Lower lobe of right lung (tissue), 2 donors: ENCODE measurements around the gene PEF1. TPM values are rescaled to one million over a fixed set of nuclear protein-coding genes. Genes with fewer than 3 reads are reported as not detected.

ENCODE experiments used
- ATAC-seq, 2 donors: fragments of 200-7000 bp; cut with Tn5 transposase; one replicate each; pipeline ENCODE4 v1.9.1; 2020 to 2022; ENCODE audit warnings: mild to moderate bottlenecking in 2 of 2, moderate library complexity in 2 of 2
- DNase-seq: peaks from one replicate; pipeline ENCODE4 v3.0.0-alpha.2; 2020
- H3K27ac ChIP-seq: fragments of 200-600 bp; one replicate; pipeline ENCODE4 v1.8.0; 2022
- H3K27me3 ChIP-seq: fragments of 200-600 bp; one replicate; pipeline ENCODE4 v1.8.0; 2022; ENCODE audit warnings: low read depth
- H3K36me3 ChIP-seq: fragments of 200-600 bp; one replicate; pipeline ENCODE4 v1.8.0; 2022; ENCODE audit warnings: mild to moderate bottlenecking
- H3K4me1 ChIP-seq: fragments of 200-600 bp; one replicate; pipeline ENCODE4 v1.8.0; 2022
- H3K4me3 ChIP-seq: fragments of 200-600 bp; one replicate; pipeline ENCODE4 v1.8.0; 2022; ENCODE audit warnings: mild to moderate bottlenecking
- H3K9me3 ChIP-seq: fragments of 200-600 bp; one replicate; pipeline ENCODE4 v1.8.0; 2022
- intact Hi-C: fragments of 100-400 bp; cut with DNase I; formaldehyde crosslinking; loops from one replicate; pipeline ENCODE4 v1.11.0; 2022
- total RNA-seq: library from RNA; stranded (reverse); fragmentation: NEBNext Ultra II Directional; extraction: Animal tissue kit (Norgen Biotek cat#: 25700); gene quantifications from one replicate; pipeline ENCODE4 v1.2.1, GENCODE V29; 2021
- TF ChIP-seq, protein P1 (sequence below): fragments of 200-600 bp; IDR thresholded peaks from one replicate; pipeline ENCODE4 v1.8.0; 2022; ENCODE audit warnings: antibody characterized with exemption, mild to moderate bottlenecking
- donor health status: DM: no; HTN: yes; CAD: no; lungs with severe emphysema.

The PEF1 gene
- total RNA-seq, 1 donor from 2014 or later = 61.6 TPM

DNA sequence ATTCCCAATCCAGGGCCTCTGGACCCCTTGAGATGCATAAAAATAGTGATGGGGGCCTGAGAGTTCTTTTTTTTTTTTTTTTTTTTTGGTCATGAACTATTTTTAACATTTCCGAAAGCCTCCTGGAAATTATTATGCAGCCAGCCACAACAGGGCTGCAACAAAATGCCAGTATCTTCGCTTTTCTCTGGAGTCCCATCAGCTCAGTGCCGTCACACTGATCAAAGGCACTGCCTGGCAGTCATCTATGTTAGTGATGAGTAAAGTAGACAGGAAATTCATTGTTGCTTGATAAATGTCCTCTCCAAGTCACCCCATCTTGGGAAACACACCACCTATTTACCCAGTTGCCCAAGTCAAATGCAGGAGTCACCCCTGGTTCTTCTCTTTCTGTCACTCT, 15.2 kb upstream of the PEF1 start:
- Histone ChIP-seq H3K27ac (no peak overlapping the region), H3K4me1 (no peaks in the 10 kb centered on the region), H3K27me3 (no peaks in the 10 kb centered on the region), H3K4me3 (no peak overlapping the region), H3K9me3 (no peaks in the 10 kb centered on the region), H3K36me3 (peaks cover 3% of the 10 kb centered on the region)
- ATAC-seq (no peak), DNase-seq (no peak)
- intact Hi-C loops = no loop called here
- TF ChIP-seq, protein P1, sequence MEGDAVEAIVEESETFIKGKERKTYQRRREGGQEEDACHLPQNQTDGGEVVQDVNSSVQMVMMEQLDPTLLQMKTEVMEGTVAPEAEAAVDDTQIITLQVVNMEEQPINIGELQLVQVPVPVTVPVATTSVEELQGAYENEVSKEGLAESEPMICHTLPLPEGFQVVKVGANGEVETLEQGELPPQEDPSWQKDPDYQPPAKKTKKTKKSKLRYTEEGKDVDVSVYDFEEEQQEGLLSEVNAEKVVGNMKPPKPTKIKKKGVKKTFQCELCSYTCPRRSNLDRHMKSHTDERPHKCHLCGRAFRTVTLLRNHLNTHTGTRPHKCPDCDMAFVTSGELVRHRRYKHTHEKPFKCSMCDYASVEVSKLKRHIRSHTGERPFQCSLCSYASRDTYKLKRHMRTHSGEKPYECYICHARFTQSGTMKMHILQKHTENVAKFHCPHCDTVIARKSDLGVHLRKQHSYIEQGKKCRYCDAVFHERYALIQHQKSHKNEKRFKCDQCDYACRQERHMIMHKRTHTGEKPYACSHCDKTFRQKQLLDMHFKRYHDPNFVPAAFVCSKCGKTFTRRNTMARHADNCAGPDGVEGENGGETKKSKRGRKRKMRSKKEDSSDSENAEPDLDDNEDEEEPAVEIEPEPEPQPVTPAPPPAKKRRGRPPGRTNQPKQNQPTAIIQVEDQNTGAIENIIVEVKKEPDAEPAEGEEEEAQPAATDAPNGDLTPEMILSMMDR = no peak

DNA sequence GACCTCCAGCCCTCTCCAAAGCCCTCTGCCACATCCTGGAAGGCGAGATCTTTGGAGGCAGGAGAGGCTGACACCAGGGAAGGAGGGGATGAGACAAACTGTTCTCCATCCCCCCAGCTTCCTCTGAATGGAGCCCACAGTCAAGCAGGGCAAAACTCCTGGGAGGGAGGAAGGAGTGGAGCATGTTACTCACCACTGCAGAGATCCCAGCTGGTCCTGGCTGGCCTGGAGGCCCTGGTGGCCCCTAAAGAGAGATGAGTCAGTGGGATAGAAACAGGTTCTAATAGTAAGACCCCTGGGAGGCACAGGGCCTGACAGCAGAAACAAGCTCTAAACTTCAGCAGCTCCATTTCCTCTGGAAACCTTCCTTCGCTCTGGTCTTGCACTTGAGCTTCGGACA, 14.0 kb upstream of the PEF1 start:
- intact Hi-C loops = no loop called here
- Histone ChIP-seq H3K4me1 (no peaks in the 10 kb centered on the region), H3K4me3 (no peak overlapping the region), H3K36me3 (peaks cover 3% of the 10 kb centered on the region), H3K27me3 (no peaks in the 10 kb centered on the region), H3K9me3 (no peaks in the 10 kb centered on the region), H3K27ac (no peak overlapping the region)
- DNase-seq (no peak), ATAC-seq (no peak)
- TF ChIP-seq, protein P1 = no peak

DNA sequence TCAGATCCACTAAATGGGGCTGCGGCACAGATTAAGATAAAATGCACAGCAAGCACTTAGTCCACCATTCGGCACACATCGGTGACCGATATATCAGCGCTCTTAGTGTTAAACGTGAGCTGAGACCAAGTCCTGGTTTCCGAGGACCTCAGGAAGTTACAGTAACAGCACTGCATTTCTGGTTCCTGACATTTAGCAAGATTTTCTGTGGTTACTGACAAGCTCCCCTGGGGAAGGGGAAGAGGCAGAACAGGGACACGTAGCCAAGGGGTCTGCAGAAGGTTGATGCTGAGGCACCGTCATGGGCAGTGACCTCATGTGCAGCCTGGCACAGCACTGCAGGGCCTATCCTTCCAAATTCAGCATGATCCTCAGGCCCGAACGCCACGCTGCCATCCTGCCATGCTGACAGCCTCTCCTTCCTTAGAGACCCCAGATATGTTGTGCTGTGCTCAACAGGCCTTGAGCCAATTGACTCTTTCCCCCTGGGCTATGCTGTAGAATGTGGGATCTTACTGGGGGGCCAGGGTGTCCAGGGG, 13.4 kb upstream of the PEF1 start:
- H3K27ac ChIP-seq = no peak overlapping the region
- no peak overlapping the region for H3K4me3 ChIP-seq

DNA sequence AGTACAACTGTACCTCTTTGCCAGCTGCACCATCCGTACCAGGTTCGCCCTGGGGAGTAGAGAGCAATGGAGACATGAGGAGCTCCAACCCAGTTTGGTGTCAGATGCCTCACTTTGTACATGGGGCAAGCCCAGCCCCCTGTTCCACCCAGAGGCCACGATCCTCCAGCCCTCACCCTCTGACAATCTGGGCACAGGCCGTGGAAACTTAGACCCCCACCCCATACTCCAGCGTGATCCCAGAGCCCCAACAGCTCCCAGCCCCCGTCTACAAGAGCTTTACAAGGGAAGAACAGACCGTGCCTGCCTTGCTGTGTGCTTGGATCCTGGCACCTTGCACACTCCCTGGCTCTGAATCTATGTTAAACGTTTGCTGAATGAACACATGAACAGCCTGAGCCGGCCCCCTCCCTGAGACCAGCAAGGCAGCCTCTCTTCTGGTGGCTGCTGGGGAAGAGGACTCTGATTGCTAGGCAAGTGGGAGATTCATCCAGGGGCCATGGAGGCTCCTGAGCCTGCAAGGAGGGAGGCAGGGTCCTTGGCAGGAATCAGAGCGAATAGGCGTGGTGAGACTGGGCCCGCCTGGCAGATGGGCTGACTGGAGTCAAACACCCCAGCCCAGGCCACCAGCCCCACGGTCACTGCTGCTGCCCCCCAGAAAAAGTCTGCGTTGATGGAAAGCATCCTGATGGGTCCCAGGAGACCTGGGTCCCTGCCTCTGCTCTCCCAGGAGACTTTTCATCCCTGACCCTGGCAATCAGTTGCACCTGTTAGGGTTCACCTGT, 12.5 kb upstream of the PEF1 start:
- H3K9me3 ChIP-seq = no peaks in the 10 kb centered on the region
- H3K4me3 ChIP-seq = no peak overlapping the region
- no peaks in the 10 kb centered on the region for H3K4me1 ChIP-seq
- no peak overlapping the region for H3K27ac ChIP-seq
- intact Hi-C loops = no loop called here
- H3K36me3 ChIP-seq = peaks cover 3% of the 10 kb centered on the region
- no peaks in the 10 kb centered on the region for H3K27me3 ChIP-seq
- no peak for ATAC-seq
- TF ChIP-seq, protein P1 = no peak
- DNase-seq = no peak

More for the DNA sequence above, 13.4 kb upstream of the PEF1 start:
- DNase-seq (no peak), ATAC-seq (no peak)
- Histone ChIP-seq H3K9me3 (no peaks in the 10 kb centered on the region), H3K4me1 (no peaks in the 10 kb centered on the region), H3K36me3 (peaks cover 3% of the 10 kb centered on the region), H3K27me3 (no peaks in the 10 kb centered on the region)
- TF ChIP-seq, protein P1 = no peak
- intact Hi-C loops = no loop called here

DNA sequence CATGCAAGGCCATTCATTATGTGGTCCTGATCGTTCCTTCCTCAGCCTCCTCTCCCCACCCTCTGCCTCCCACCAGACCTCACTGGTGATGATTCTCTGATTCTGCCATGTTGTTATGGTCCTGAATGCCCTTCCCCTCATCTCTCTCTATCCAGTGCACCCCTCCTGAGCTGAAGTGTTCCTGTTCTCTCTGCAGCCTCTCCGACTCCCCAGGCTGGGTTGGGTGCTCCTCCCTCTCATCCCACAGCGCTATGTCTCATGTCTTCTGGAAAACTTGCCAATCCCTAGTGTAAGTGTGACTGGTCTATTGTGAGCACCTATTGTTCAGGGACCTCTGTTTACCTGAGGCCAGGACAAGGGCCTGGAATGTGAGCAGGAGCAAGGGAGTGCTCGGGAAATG, 11.1 kb upstream of the PEF1 start:
- no peaks in the 10 kb centered on the region for H3K4me1 ChIP-seq
- DNase-seq (no peak), ATAC-seq (no peak)
- H3K36me3 ChIP-seq = peaks cover 3% of the 10 kb centered on the region
- H3K4me3 ChIP-seq = no peak overlapping the region
- no peaks in the 10 kb centered on the region for H3K27me3 ChIP-seq
- H3K9me3 ChIP-seq = no peaks in the 10 kb centered on the region
- H3K27ac ChIP-seq = no peak overlapping the region
- intact Hi-C loops = no loop called here
- TF ChIP-seq, protein P1 = no peak
